Sigmoid colon (tissue), 4 donors: ENCODE results near the gene DAZAP2.

ENCODE experiments used
- POLR2A ChIP-seq, 2 donors: fragments of 450-650 bp; IDR thresholded peaks; one replicate each; pipeline ENCODE4 v1.6.1; 2016; ENCODE audit warnings: antibody characterized with exemption in 2 of 2, mild to moderate bottlenecking in 2 of 2, moderate library complexity in 2 of 2
- POLR2AphosphoS5 ChIP-seq, 4 donors: sonication (generic); formaldehyde crosslinking; IDR thresholded peaks; one replicate each; pipeline ENCODE4 v1.6.1; 2017; ENCODE audit warnings: antibody characterized with exemption in 4 of 4

GRCh38 chr12:51191516-51192283 lies 46.9 kb upstream of the DAZAP2 start:
- TF ChIP-seq POLR2AphosphoS5 (IDR thresholded peaks at IDR 0.05) (no peak), POLR2A (IDR thresholded peaks at IDR 0.05) (no peak)
